ENCODE results near the gene YPEL1.
A peak's percentile ranks its signal among the peaks of the same experiment; 100 is the strongest.
"Not testable (repeated sequence)": the region's sequence is repeated elsewhere in the genome, so short reads cannot be mapped to it uniquely, and the experiment has no call there.

The YPEL1 gene

GRCh38 chr22:21755851-21756284 lies 20.3 kb upstream of the YPEL1 start:
- H3K4me3 ChIP-seq = no peak overlapping the region
- no peak overlapping the region for H3K27ac ChIP-seq

GRCh38 chr22:21754523-21754922 lies 18.9 kb upstream of the YPEL1 start:
- Histone ChIP-seq H3K27ac (peak overlapping the region in 1 of 21 experiments; percentile 32), H3K4me3 (no peak overlapping the region)

- Histone ChIP-seq H3K27ac (no peak overlapping the region), H3K4me3 (no peak overlapping the region)
These were observed 17.9 kb upstream of the YPEL1 start for GRCh38 chr22:21753374-21754111.

GRCh38 chr22:21752276-21752675 lies 16.7 kb upstream of the YPEL1 start:
- H3K4me3 ChIP-seq = no peak overlapping the region

GRCh38 chr22:21745948-21746347 lies 10.4 kb upstream of the YPEL1 start:
- no peak overlapping the region for H3K27ac ChIP-seq
- H3K4me3 ChIP-seq = no peak overlapping the region

More at GRCh38 chr22:21752276-21752675, 16.7 kb upstream of the YPEL1 start:
- H3K27ac ChIP-seq = no peak overlapping the region

GRCh38 chr22:21744917-21745316 lies 9.3 kb upstream of the YPEL1 start:
- H3K27ac ChIP-seq, H3K4me3 ChIP-seq: not testable (repeated sequence)

- no peak overlapping the region for H3K4me3 ChIP-seq
- no peak overlapping the region for H3K27ac ChIP-seq
These were observed 6.2 kb upstream of the YPEL1 start for GRCh38 chr22:21741790-21742189.

- Histone ChIP-seq H3K4me3 (no peak overlapping the region), H3K27ac (no peak overlapping the region)
These were observed 5.5 kb upstream of the YPEL1 start for GRCh38 chr22:21741059-21741458.

GRCh38 chr22:21739828-21740377 lies 4.3 kb upstream of the YPEL1 start:
- Histone ChIP-seq H3K27ac (no peak overlapping the region), H3K4me3 (no peak overlapping the region)

GRCh38 chr22:21738966-21739365 lies 3.4 kb upstream of the YPEL1 start:
- Histone ChIP-seq H3K27ac (no peak overlapping the region), H3K4me3 (no peak overlapping the region)

- no peak overlapping the region for H3K4me3 ChIP-seq
- H3K27ac ChIP-seq = no peak overlapping the region
These were observed 2.5 kb upstream of the YPEL1 start for GRCh38 chr22:21738081-21738480.

GRCh38 chr22:21736948-21737347 lies 1.4 kb upstream of the YPEL1 start:
- Histone ChIP-seq H3K27ac (no peak overlapping the region), H3K4me3 (no peak overlapping the region)

- Histone ChIP-seq H3K27ac (peak overlapping the region in 4 of 21 experiments; percentile 4 to 28 (median 23)), H3K4me3 (peak overlapping the region; percentile 25 to 74 (median 51))
These were observed 569 bp upstream of the YPEL1 start for GRCh38 chr22:21736084-21736642.

- Histone ChIP-seq H3K27ac (peak overlapping the region in 13 of 21 experiments; percentile 33 to 74 (median 56)), H3K4me3 (peak overlapping the region; percentile 38 to 74 (median 51))
These were observed 924 bp downstream of the YPEL1 start for GRCh38 chr22:21734540-21735199.

GRCh38 chr22:21731503-21731902 lies 4.1 kb downstream of the YPEL1 start:
- H3K27ac ChIP-seq = no peak overlapping the region

GRCh38 chr22:21730535-21731308 lies 4.9 kb downstream of the YPEL1 start:
- no peak overlapping the region for H3K4me3 ChIP-seq
- H3K27ac ChIP-seq = no peak overlapping the region

More at GRCh38 chr22:21731503-21731902, 4.1 kb downstream of the YPEL1 start:
- no peak overlapping the region for H3K4me3 ChIP-seq

GRCh38 chr22:21729184-21729583 lies 6.4 kb downstream of the YPEL1 start:
- H3K4me3 ChIP-seq, H3K27ac ChIP-seq: not testable (repeated sequence)

GRCh38 chr22:21728270-21728669 lies 7.3 kb downstream of the YPEL1 start:
- no peak overlapping the region for H3K4me3 ChIP-seq
- H3K27ac ChIP-seq = no peak overlapping the region

GRCh38 chr22:21727768-21728167 lies 7.8 kb downstream of the YPEL1 start:
- no peak overlapping the region for H3K4me3 ChIP-seq
- no peak overlapping the region for H3K27ac ChIP-seq

GRCh38 chr22:21727159-21727558 lies 8.4 kb downstream of the YPEL1 start:
- Histone ChIP-seq H3K4me3 (no peak overlapping the region), H3K27ac (no peak overlapping the region)

Data from skin epidermis (tissue), 12 donors.